Measurements from ENCODE around the gene SEMA3G. TPM values are rescaled to one million over a fixed set of nuclear protein-coding genes. Genes with fewer than 3 reads are reported as not detected.

The SEMA3G gene
- total RNA-seq, 1 donor from 2014 or later = 8.3 TPM

DNA sequence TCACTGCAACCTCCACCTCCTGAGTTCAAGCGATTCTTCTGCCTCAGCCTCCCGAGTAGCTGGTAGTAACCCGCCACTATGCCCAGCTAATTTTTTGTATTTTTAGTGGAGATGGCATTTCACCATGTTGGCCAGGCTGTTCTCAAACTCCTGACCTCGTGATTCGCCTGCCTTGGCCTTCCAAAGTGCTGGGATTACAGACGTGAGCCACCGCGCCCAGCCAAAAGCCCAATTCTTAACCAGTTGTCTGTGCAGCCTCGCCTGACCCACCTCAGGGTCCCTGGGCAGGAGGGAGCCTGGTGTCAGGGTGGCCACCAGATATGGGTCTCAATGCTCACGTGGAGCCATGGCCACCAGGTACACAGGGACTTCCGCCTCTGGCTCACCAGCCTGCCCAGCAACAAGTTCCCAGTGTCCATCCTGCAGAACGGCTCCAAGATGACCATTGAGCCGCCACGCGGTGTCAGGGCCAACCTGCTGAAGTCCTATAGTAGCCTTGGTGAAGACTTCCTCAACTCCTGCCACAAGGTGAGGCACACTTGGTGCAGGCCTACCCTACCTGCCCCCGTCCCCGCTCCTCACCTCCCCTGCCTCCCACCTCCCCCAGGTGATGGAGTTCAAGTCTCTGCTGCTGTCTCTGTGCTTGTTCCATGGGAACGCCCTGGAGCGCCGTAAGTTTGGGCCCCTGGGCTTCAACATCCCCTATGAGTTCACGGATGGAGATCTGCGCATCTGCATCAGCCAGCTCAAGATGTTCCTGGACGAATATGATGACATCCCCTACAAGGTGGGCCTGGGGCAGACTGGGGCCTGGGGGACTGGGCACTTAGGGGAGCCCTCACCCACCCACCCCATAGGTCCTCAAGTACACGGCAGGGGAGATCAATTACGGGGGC lies 48.6 kb downstream of the SEMA3G start:
- TF ChIP-seq, protein P1, sequence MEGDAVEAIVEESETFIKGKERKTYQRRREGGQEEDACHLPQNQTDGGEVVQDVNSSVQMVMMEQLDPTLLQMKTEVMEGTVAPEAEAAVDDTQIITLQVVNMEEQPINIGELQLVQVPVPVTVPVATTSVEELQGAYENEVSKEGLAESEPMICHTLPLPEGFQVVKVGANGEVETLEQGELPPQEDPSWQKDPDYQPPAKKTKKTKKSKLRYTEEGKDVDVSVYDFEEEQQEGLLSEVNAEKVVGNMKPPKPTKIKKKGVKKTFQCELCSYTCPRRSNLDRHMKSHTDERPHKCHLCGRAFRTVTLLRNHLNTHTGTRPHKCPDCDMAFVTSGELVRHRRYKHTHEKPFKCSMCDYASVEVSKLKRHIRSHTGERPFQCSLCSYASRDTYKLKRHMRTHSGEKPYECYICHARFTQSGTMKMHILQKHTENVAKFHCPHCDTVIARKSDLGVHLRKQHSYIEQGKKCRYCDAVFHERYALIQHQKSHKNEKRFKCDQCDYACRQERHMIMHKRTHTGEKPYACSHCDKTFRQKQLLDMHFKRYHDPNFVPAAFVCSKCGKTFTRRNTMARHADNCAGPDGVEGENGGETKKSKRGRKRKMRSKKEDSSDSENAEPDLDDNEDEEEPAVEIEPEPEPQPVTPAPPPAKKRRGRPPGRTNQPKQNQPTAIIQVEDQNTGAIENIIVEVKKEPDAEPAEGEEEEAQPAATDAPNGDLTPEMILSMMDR (IDR thresholded peaks at IDR 0.05) = no peak
- no peak for TF ChIP-seq POLR2A (IDR thresholded peaks at IDR 0.05)
- no peak for TF ChIP-seq POLR2AphosphoS5 (IDR thresholded peaks at IDR 0.05; ENCODE audit: insufficient read depth in 1 of 2, low read depth in 1 of 2)
- no peaks in the 10 kb centered on the region for H3K27me3 ChIP-seq
- H3K4me3 ChIP-seq = no peak overlapping the region
- peaks cover 0 to 11% of the 10 kb centered on the region in 2 donors for H3K36me3 ChIP-seq
- intact Hi-C loops (cut with DNase I) = no loop called here
- DNase-seq (ENCODE audit: extremely low spot score in 2 of 2) = no peak
- H3K27ac ChIP-seq = no peak overlapping the region
- H3K4me1 ChIP-seq = no peaks in the 10 kb centered on the region
- no peaks in the 10 kb centered on the region for H3K9me3 ChIP-seq

DNA sequence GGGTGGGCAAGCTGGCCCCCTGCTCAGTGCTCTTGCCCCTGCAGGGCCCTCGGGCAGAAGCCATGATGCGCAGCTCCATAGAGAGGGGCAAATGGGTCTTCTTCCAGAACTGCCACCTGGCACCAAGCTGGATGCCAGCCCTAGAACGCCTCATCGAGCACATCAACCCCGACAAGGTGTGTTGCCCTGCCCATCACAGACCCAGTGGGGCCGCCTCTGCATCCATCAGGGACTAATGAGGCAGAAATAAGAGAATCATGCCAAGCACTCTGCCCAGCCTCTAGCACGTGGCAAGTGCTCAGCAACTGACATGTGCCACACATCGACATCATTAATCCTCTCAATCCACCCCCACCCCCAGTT lies 49.4 kb downstream of the SEMA3G start:
- intact Hi-C loops (cut with DNase I) = no loop called here
- no peak for DNase-seq (ENCODE audit: extremely low spot score in 2 of 2)
- H3K27ac ChIP-seq = no peak overlapping the region
- no peak overlapping the region for H3K4me3 ChIP-seq
- H3K4me1 ChIP-seq = no peaks in the 10 kb centered on the region
- no peaks in the 10 kb centered on the region for H3K27me3 ChIP-seq
- H3K9me3 ChIP-seq = no peaks in the 10 kb centered on the region
- TF ChIP-seq POLR2A (IDR thresholded peaks at IDR 0.05) (no peak), POLR2AphosphoS5 (IDR thresholded peaks at IDR 0.05; ENCODE audit: insufficient read depth in 1 of 2, low read depth in 1 of 2) (no peak)
- TF ChIP-seq, protein P1 (IDR thresholded peaks at IDR 0.05) = no peak
- peaks cover 0 to 6% of the 10 kb centered on the region in 2 donors for H3K36me3 ChIP-seq

DNA sequence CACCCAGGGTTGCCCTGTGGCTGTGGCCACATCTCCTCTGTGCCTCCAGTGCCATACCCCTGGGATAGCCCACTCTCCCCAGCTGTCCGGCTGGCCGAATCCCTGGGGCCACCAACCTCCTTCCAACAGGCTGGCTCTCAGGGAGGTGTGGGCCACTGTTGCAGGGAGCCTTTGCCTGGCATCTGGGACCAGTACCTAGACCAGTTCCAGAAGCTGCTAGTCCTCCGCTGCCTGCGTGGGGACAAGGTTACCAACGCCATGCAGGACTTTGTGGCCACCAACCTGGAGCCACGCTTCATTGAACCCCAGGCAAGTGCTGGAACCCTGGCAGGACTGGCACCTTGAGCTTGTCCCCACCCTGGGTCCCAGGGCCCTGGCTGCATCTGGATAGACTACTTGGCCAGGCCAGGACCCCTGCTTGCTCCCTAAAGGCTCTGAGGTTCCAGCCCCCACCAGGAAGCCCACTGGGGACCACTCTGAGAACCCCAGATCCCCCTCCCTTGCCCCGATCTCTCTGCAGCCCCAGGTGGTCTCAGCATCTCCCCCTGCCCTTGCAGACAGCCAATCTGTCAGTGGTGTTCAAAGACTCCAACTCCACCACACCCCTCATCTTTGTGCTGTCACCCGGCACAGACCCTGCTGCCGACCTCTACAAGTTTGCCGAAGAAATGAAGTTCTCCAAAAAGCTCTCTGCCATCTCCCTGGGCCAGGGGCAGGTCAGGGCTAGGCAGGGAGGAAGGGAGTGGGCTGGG lies 50.0 kb downstream of the SEMA3G start:
- Histone ChIP-seq H3K36me3 (peaks cover 0 to 6% of the 10 kb centered on the region in 2 donors), H3K9me3 (no peaks in the 10 kb centered on the region), H3K4me1 (no peaks in the 10 kb centered on the region), H3K27ac (no peak overlapping the region), H3K4me3 (no peak overlapping the region), H3K27me3 (no peaks in the 10 kb centered on the region)
- TF ChIP-seq, protein P1 (IDR thresholded peaks at IDR 0.05) = no peak
- TF ChIP-seq POLR2A (IDR thresholded peaks at IDR 0.05) (no peak), POLR2AphosphoS5 (IDR thresholded peaks at IDR 0.05; ENCODE audit: insufficient read depth in 1 of 2, low read depth in 1 of 2) (no peak)
- no peak for DNase-seq (ENCODE audit: extremely low spot score in 2 of 2)
- intact Hi-C loops (cut with DNase I) = no loop called here

DNA sequence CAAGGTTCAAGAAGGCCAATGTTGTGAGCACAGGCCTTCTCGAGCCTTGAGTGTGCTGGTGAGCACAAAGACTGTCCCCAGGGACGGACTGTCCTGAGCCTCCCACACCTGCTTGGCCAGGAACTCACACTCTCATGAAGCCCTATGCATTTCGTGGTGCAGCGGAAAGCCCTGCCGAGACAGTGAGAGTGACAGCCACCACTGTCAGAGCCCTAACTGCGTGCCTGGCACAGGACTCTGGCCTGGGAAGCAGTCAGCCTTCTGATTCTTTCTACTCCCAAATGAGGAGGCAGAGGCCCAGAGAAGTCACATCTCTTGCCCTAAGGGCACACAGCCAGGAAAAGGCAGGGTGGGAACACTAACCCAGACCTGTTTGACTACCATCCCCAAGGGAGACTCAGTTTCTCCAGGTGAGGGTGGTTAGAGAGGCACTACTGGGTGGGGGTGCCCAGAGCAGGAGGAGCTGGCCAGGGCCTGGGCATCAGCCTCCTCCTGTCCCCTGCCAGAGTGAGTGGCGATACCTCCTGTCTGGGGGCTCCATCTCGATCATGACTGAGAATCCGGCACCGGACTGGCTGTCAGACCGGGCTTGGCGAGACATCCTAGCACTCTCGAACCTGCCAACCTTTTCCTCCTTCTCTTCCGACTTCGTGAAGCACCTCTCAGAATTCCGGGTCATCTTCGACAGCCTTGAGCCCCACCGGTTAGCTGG lies 50.8 kb downstream of the SEMA3G start:
- Histone ChIP-seq H3K4me3 (no peak overlapping the region), H3K4me1 (no peaks in the 10 kb centered on the region), H3K27ac (no peak overlapping the region), H3K9me3 (no peaks in the 10 kb centered on the region), H3K36me3 (peaks cover 0 to 6% of the 10 kb centered on the region in 2 donors), H3K27me3 (no peaks in the 10 kb centered on the region)
- TF ChIP-seq, protein P1 (IDR thresholded peaks at IDR 0.05) = no peak
- TF ChIP-seq POLR2A (IDR thresholded peaks at IDR 0.05) (no peak), POLR2AphosphoS5 (IDR thresholded peaks at IDR 0.05; ENCODE audit: insufficient read depth in 1 of 2, low read depth in 1 of 2) (no peak)
- DNase-seq (ENCODE audit: extremely low spot score in 2 of 2) = no peak
- intact Hi-C loops (cut with DNase I) = no loop called here
